SIG-M5 treated with dmso at 0.1 percent for 504 hours (cell line): ENCODE measurements around the gene MOB3C.

Source experiments
- DNase-seq: peaks from one replicate; lab custom pipeline; 2025; ENCODE audit not compliant: unreplicated experiment; lab: John Stamatoyannopoulos, UW

The MOB3C gene

DNA sequence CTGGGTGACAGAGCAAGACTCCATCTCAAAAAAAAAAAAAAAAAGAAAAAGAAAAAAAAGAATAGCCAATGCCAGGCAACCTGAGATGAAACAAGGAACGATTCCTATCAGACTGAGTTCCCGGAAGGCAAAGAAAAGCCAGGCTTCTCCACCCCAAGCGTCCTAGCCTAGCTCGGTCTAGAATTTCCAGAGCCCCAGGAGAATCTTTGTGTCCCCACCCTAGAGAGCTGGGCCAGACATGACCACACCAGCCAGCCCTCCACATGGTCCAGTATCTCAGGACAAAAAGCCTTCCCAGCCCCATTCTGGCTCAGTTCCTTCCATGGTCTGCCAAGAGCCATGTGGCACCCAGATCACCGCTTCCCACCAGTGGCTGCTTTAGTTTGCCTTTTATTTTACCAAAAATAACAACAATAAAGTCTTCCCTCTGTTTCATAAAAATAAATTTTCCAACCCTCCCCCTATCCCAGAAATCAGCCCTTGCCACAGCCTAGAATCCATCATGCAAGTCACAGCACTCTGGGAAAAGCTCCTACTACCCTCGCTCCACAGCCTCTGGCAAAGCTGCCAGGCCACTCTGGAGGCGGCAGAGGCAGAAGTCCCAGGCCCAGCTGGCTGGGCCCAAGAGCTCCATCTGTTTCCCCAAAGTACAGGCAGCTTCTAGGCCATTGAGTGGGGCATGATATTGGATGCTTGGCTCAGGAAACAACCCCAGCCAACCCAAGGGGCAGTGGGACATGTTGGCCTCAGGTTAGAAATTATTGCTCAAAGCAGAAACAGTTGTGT is 9.1 kb downstream of the MOB3C start:
- no peak for DNase-seq

- no peak for DNase-seq
These were observed 10.2 kb downstream of the MOB3C start for GRCh38 chr1:46606255-46606965.

GRCh38 chr1:46605232-46605631 is 11.4 kb downstream of the MOB3C start:
- peak; percentile 17 for DNase-seq

- peak; percentile 88 for DNase-seq
These were observed 12.6 kb downstream of the MOB3C start, which contains the start of gene MKNK1 for GRCh38 chr1:46603858-46604549. TSS of gene MKNK1 (minus strand) at chr1:46604268. CDS start at chr1:46583327, 20,941 bp downstream.

DNA sequence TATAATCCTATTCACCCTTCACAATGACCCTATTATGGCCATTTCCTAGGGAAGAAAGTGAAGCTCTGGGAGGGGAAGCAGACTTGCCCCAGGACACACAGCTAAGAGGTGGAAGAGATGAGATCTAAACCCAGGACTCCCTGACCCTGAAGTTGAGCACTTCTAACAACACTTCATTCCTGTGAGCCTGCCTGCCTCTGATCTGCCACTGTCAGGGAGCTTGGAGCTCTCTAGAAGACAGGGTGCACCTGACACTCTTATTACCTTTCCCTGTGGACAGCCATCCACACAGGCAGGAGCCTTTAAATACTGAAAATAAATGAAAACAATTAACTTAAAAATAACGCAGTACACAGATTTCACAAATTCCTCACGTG is 13.1 kb downstream of the MOB3C start:
- DNase-seq, result no peak

- no peak for DNase-seq
These were observed 15.2 kb downstream of the MOB3C start for GRCh38 chr1:46601257-46602007.

DNA sequence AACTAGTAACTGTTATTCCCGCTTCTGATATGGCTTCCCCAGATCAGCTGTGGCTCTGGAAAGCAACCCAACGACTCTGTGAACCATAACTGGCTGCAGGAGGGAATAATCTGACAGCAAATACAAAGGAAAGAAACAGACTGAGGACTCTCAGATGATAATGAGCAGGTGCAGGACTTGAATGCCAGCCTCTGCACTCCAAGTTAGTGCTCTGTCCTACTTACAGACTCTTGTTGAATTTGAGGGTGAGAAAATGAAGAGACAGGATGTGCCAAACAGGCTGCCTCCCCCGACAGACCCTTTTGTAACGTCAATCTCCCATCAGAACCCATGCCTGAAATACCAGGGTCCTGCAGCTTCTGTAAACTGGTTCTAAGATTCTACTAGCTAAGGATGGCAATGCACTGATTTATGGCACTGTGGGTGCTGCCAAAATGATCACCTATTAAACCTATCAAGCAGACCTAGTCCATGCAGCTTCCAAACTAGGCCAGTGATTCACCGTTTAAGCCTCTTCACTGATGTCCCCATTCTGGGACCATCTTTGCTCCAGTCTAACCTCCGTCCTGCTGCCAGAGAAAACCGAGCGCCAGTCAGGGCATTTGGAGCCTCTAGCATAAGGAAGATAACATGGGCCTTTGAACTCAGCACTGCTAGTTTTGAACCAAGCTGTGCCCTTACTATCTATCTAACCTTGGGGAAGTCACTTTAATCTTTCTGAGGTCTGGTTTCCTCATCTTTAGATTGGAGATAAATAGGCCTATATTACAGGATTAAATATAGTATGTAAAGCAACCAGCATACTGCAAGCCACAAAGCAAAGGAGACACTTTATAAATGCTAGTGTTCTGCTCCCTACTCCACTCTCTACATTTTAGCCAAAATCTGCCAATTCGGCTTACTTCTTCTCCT is 17.3 kb downstream of the MOB3C start:
- DNase-seq, result no peak

DNA sequence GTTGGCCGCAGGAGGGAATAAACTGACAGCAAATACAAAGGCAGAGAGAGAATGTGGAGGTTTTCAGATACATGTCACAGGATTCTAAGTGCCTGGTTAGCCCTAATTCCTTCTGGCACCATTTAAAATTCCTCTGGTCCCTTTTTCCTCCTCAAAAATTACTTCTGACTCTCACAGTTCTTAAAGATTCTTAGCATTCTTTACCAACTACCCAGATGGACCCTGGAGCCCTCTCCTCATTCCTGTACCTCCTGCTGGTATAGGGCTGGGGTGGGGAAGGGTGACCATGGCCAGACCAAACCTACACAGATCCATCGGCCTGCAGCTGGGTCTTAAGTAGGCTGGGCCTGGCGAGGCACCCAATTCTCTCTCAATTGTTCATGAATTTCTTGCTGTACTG is 19.8 kb downstream of the MOB3C start:
- no peak for DNase-seq

DNA sequence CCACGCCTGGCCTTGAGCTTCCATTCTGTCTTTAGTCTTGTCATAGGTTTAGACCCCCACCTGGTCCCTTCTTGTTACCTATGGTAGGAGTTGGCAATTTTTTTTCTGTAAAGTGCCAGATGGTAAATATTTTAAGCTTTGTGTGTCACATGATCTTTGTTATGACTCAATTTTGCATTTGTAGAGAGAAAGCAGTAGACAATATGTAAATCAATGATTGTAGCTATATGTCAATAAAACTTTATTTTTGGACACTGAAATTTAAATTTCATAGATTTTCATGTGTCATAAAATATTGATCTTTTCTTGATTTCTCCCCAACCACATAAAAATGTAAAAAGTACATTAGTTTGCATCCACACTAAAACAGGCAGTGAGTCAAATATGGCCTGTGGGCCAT is 20.6 kb downstream of the MOB3C start:
- DNase-seq, result no peak

DNA sequence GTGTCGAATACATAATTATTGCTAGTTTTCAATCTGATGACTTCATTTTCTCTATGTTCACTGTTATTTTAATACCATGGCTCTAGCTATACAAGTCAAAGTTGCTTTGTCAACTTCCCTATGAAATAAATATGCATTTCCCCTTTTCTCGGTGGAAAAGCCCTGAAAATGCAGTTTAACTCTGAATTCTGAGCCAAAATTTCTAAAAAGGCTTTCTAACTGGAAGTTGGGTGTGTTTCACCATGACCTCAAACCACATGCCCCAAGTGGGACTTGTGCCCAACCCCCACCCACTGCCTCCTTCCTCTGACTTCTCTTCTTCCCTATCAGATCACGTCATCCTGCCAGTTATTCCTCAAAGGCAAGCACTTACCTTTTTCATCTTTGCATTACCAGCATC is 21.5 kb downstream of the MOB3C start:
- peak; percentile 79 for DNase-seq

DNA sequence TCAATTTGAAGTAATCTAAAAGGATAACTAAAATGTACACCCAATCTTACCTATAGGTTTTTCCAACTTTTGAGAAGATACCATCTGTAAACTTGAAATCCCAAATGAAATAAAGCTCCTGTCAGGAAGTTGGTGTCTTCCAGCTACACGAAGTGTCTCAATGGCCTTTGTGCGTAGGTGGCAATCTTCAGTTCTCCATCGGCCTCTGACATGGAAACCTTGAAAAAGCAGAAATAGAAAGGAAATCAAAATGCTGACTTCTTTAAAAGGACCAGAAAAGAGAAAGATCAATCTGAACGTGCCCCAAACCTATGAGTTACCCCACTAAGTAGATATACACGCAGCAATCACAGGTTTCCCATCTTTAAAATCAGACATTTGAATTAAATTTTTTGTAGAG is 22.5 kb downstream of the MOB3C start:
- DNase-seq, result no peak

GRCh38 chr1:46592823-46593222 is 23.8 kb downstream of the MOB3C start:
- no peak for DNase-seq

- DNase-seq, result no peak
These were observed 27.1 kb downstream of the MOB3C start for GRCh38 chr1:46589529-46589928.

- peak; percentile 90 for DNase-seq
These were observed 29.5 kb downstream of the MOB3C start for GRCh38 chr1:46587069-46587468.

- no peak for DNase-seq
These were observed 31.2 kb downstream of the MOB3C start for GRCh38 chr1:46585312-46585938.

DNA sequence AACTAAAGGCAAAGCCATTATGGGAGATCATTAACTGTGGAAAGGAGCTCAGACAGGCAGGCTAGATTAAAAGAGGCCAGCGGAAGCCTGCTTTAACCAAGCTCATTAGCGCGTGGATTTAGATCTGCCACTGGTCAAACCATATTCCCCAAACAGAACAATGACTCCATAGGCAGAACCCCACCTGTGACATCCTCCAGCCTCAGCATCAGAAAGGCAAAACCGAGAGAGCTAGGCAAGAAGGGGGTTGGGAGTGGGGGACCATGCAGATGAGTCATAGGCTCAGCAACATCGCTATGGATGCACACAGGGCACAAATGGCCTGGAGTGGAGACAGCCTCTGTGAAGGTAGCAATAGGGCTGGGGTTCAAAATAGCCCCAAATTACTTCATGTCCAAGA is 33.1 kb downstream of the MOB3C start:
- no peak for DNase-seq

- DNase-seq, result no peak
These were observed 33.6 kb downstream of the MOB3C start for GRCh38 chr1:46582972-46583371.

GRCh38 chr1:46581681-46582455 is 34.7 kb downstream of the MOB3C start:
- DNase-seq, result peak; percentile 93
